Tibial nerve (tissue), 4 donors: Measurements from ENCODE around the gene KIR3DL3. TPM values are rescaled to one million over a fixed set of nuclear protein-coding genes. Genes with fewer than 3 reads are reported as not detected.
"Not testable (repeated sequence)": the region's sequence is repeated elsewhere in the genome, so short reads cannot be mapped to it uniquely, and the experiment has no call there.

Experiments used
- DNase-seq, 2 donors: peaks; one replicate each; pipeline ENCODE4 v3.0.0-alpha.2; 2019; ENCODE audit warnings: low spot score in 2 of 2
- H3K27ac ChIP-seq, 4 donors: fragments of 200-600 bp; sonication (generic) in 3 of 4; one replicate each; pipeline ENCODE4 v1.5.1; 2017 to 2019; ENCODE audit warnings: mild to moderate bottlenecking in 1 of 4
- H3K27me3 ChIP-seq, 2 donors: fragments of 200-600 bp; sonication (generic) in 1 of 2; one replicate each; pipeline versions ENCODE4 v1.5.1 to v1.6.0; 2017 to 2019
- H3K36me3 ChIP-seq, 3 donors: fragments of 200-600 bp; sonication (generic); one replicate each; pipeline ENCODE4 v1.5.1; 2018 to 2019
- H3K4me1 ChIP-seq, 4 donors: fragments of 200-600 bp; sonication (generic) in 3 of 4; one replicate each; pipeline ENCODE4 v1.5.1; 2017 to 2019
- H3K4me3 ChIP-seq, 4 donors: fragments of 200-600 bp; sonication (generic) in 3 of 4; one replicate each; pipeline ENCODE4 v1.5.1; 2017 to 2019; ENCODE audit warnings: mild to moderate bottlenecking in 1 of 4, moderate library complexity in 1 of 4
- H3K9me3 ChIP-seq, 4 donors: fragments of 200-600 bp; sonication (generic) in 3 of 4; one replicate each; pipeline ENCODE4 v1.5.1; 2017 to 2019
- EP300 ChIP-seq, 2 donors: sonication (generic); formaldehyde crosslinking; IDR thresholded peaks; one replicate each; pipeline ENCODE4 v1.6.1; 2017; ENCODE audit warnings: antibody characterized with exemption in 2 of 2, mild to moderate bottlenecking in 1 of 2
- POLR2A ChIP-seq, 2 donors: fragments of 450-650 bp; IDR thresholded peaks; one replicate each; pipeline ENCODE4 v1.6.1; 2017; ENCODE audit warnings: antibody characterized with exemption in 2 of 2, mild to moderate bottlenecking in 2 of 2, moderate library complexity in 2 of 2
- WGBS, 2 donors: methylation state at CpG; one replicate each; pipeline ENCODE4 v1.1.5; 2018; 5-methylcytosine and 5-hydroxymethylcytosine counted together
- total RNA-seq, 4 donors: library from RNA; depleted of rRNA; stranded (reverse); fragments of >200 nt; gene quantifications; one replicate each; pipeline ENCODE4 v1.1.0, GENCODE V29; 2016
- TF ChIP-seq, protein P1 (sequence below), 5 experiments: fragments of 200-600 bp in 3 of 5; fragments of 450-650 bp in 2 of 5; sonication (generic) in 3 of 5; IDR thresholded peaks; one replicate each; pipeline ENCODE4 v1.5.1; 2016 to 2019; ENCODE audit warnings: antibody characterized with exemption in 5 of 5, mild to moderate bottlenecking in 3 of 5, moderate library complexity in 2 of 5

KIR3DL3 gene
- total RNA-seq, 4 donors from 2014 or later: not detected

DNA sequence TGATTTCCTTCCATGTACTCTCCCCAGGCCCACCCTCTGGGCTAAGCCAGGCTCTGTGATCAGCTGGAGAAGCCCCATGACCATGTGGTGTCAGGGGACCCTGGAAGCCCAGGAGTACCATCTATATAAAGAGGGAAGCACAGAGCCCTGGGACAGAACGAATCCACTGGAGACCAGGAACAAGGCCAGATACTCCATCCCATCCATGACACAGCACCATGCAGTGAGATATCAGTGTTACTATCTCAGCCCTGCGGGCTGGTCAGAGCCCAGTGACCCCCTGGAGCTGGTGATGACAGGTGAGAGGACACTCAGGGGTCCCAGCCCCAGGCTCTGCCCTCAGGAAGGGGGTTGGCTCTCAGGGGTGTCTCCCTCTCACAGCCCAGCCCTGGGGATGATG lies 27.5 kb upstream of the KIR3DL3 start:
- H3K27ac ChIP-seq: no peak overlapping the region
- H3K4me3 ChIP-seq: no peak overlapping the region
- DNase-seq: no peak
- no peaks in the 10 kb centered on the region for H3K36me3 ChIP-seq
- no peaks in the 10 kb centered on the region for H3K4me1 ChIP-seq
- TF ChIP-seq POLR2A (IDR thresholded peaks at IDR 0.05) (no peak), EP300 (IDR thresholded peaks at IDR 0.05) (no peak)
- TF ChIP-seq, protein P1, sequence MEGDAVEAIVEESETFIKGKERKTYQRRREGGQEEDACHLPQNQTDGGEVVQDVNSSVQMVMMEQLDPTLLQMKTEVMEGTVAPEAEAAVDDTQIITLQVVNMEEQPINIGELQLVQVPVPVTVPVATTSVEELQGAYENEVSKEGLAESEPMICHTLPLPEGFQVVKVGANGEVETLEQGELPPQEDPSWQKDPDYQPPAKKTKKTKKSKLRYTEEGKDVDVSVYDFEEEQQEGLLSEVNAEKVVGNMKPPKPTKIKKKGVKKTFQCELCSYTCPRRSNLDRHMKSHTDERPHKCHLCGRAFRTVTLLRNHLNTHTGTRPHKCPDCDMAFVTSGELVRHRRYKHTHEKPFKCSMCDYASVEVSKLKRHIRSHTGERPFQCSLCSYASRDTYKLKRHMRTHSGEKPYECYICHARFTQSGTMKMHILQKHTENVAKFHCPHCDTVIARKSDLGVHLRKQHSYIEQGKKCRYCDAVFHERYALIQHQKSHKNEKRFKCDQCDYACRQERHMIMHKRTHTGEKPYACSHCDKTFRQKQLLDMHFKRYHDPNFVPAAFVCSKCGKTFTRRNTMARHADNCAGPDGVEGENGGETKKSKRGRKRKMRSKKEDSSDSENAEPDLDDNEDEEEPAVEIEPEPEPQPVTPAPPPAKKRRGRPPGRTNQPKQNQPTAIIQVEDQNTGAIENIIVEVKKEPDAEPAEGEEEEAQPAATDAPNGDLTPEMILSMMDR (IDR thresholded peaks at IDR 0.05): no peak
- no peaks in the 10 kb centered on the region for H3K27me3 ChIP-seq
- WGBS, 2 donors: 20% methylated on average over 2 of the region's 2 CpGs; no CpG with 5 or more reads in 1 of the 2 donors
- peaks cover 0 to 10% (median 0%) of the 10 kb centered on the region in 4 donors for H3K9me3 ChIP-seq

DNA sequence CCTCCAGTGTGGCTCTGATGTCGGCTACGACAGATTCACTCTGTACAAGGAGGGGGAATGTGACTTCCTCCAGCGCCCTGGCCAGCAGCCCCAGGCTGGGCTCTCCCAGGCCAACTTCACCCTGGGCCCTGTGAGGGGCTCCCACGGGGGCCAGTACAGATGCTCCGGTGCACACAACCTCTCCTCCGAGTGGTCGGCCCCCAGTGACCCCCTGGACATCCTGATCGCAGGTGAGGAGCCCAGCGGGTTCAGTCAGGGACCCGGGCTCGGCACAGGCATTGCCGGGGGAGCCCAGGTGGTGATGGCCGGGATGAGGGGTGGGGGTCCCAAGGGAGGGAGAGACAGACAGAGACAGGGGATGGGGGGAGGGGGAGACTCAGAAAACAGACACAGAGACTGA lies 26.5 kb upstream of the KIR3DL3 start:
- 84 to 86% methylated on average over 8 to 12 of the region's 13 CpGs for WGBS, 2 donors
- not testable (repeated sequence) for DNase-seq

DNA sequence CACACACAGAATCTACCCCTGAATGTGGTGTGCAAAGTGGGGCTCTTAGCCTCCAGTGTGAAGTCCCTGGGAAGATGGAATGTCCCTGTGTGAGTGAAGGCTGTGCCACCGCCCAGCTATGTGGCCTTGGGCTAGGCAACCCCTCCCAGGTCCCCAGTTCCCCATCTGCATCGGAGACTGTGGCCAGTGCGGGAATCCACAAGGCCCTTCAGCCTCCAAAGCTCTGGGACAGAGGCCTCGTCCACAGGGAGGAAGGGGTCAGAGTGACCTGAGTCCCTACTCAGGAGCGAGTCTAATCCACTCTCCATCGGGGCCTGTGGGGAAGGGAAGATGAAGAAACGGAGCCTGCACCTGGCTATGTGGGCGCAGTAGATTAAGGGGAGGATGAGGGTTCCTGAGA lies 19.3 kb upstream of the KIR3DL3 start:
- Histone ChIP-seq H3K36me3 (no peaks in the 10 kb centered on the region), H3K4me3 (no peak overlapping the region), H3K27me3 (no peaks in the 10 kb centered on the region), H3K4me1 (no peaks in the 10 kb centered on the region), H3K9me3 (peaks cover 0 to 14% (median 0%) of the 10 kb centered on the region in 4 donors), H3K27ac (no peak overlapping the region)
- DNase-seq: no peak
- TF ChIP-seq, protein P1 (IDR thresholded peaks at IDR 0.05): no peak
- TF ChIP-seq POLR2A (IDR thresholded peaks at IDR 0.05): no peak
- TF ChIP-seq EP300 (IDR thresholded peaks at IDR 0.05): no peak
- 76 to 88% methylated on average over 6 to 8 of the region's 8 CpGs for WGBS, 2 donors

More for the DNA sequence above, 26.5 kb upstream of the KIR3DL3 start:
- not testable (repeated sequence) for H3K4me1 ChIP-seq, H3K4me3 ChIP-seq, H3K36me3 ChIP-seq, H3K9me3 ChIP-seq, H3K27me3 ChIP-seq, H3K27ac ChIP-seq

DNA sequence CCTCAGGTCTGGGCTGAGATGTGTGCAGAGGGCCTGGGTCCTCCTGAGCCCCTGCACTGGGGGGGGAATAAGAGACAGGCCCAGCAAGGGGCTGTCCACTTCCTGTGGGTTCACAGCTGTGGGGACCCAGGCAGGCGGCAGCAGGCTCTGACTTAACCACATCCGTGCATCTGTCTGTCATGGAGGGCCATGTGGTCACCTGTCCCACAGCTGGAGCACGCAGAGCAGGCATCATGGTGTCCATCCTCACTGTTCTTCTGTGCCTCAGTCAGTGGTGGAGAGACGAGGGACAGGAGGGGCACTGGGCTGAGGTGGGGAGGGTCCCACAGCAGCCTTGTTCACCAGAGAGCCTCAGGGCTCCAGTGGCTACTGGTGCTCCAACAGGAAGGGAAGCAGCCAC lies 16.3 kb upstream of the KIR3DL3 start:
- TF ChIP-seq EP300 (IDR thresholded peaks at IDR 0.05) (no peak), POLR2A (IDR thresholded peaks at IDR 0.05) (no peak)
- TF ChIP-seq, protein P1 (IDR thresholded peaks at IDR 0.05): no peak
- no peaks in the 10 kb centered on the region for H3K36me3 ChIP-seq
- 54 to 61% methylated on average over 3 to 4 of the region's 4 CpGs for WGBS, 2 donors
- H3K27ac ChIP-seq: no peak overlapping the region
- no peaks in the 10 kb centered on the region for H3K4me1 ChIP-seq
- no peak for DNase-seq
- H3K4me3 ChIP-seq: no peak overlapping the region
- no peaks in the 10 kb centered on the region for H3K27me3 ChIP-seq
- H3K9me3 ChIP-seq: peaks cover 0 to 14% (median 0%) of the 10 kb centered on the region in 4 donors

DNA sequence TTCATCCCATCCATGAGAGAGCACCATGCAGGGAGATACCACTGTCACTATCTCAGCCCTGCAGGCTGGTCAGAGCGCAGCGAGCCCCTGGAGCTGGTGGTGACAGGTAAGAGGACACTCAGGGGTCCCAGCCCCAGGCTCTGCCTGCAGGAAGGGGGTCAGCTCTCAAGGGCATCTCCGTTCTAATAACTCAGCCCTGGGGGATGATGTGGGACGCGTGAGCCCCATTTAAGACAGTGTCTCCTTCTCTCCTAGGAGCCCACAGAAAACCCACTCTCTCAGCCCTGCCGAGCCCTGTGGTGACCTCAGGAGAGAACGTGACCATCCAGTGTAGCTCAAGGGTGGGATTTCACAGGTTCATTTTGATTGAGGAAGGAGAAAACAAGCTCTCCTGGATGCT lies 15.5 kb upstream of the KIR3DL3 start:
- Histone ChIP-seq H3K4me3 (no peak overlapping the region), H3K27ac (no peak overlapping the region), H3K27me3 (no peaks in the 10 kb centered on the region), H3K9me3 (peaks cover 0 to 13% (median 0%) of the 10 kb centered on the region in 4 donors), H3K36me3 (no peaks in the 10 kb centered on the region), H3K4me1 (no peaks in the 10 kb centered on the region)
- DNase-seq: no peak
- 85 to 87% methylated on average over 5 to 7 of the region's 7 CpGs for WGBS, 2 donors
- TF ChIP-seq EP300 (IDR thresholded peaks at IDR 0.05): no peak
- TF ChIP-seq POLR2A (IDR thresholded peaks at IDR 0.05): no peak
- TF ChIP-seq, protein P1 (IDR thresholded peaks at IDR 0.05): no peak
